ENCODE results near the gene FGF11.

Gene FGF11

DNA sequence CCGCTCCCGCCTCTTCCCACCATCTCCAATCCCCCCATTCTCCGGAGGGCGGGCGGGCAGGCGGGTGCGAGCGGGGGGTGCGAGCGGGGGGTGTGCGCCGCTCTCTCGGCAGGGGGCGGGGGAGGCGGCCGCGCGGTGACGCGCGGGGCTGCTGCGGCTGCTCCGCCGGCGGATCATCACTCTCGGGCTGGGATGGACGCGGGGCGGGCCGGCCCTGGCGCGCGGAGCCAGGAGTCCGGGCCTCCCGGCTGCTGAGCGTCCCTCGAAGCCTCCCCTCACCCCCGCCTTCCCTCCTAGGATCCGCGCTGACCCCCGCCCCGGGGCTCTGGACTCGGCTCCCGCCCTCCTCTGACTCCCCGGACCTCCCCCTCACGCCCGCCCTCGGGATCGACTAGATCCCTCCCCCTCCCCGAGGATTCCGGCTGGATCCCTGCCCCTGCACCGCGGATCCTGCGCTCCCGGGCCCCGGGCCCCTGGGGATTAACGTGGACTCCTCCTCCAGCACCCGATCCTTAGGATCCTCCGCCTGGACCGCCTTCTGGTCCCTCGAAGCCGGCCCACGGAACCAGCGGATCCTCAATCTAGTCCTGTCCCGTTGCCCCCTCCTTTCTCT, 34.5 kb upstream of the FGF11 start:
- TF ChIP-seq CTCF (IDR thresholded peaks at IDR 0.05; ENCODE audit: extremely low read depth, insufficient read depth, missing control alignments) = no peak
- DNase-seq (ENCODE audit: low spot score) = peak; percentile 81
- in situ Hi-C loops (cut with MboI; ENCODE audit: low pct_unique_long_range_greater_than_20kb, low sequenced_read_pairs, unreplicated experiment) = no loop called here

DNA sequence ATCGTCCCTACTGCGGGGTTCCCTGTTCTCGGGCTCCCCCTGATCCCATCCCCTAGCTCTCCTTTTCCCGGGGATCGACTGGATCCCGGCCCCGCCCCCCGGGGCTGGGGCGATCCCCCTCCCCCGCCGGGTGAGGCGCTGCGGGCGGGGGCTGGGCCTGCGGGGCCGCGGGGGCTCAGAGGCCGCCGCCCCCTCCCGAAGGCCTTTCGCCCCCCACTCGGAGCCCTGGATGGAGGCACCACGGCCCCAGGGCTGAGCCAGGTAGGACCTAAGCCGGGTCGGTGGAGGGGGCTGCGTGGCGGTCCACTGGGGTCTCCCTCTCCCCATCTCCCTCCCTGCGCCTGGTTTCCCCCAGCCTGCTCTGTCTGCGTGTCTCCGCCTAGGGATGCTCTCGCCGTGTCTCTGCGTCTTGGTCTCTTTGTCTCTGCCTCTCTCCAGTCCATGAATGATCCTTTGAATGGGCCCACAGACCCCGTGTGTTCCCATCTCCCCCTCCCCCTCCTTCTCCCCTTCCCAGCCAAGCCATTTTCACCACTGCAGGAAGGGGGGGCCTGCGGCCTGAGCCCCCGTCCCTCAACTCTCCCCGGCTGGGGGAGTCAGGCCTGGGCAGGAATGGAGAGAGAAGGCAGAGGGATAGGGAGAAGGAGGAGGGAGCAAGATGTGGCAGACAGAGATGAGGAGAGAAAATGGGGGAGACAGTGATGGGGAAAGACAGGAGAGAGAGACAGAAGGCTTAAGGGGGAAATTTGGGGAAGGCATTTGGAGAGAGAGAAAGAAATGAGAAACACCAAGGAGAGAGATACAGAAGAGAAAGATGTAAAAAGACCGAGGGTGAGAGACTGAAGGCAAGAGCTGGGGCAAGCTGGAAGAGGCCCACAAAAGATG, 33.7 kb upstream of the FGF11 start:
- TF ChIP-seq CTCF (IDR thresholded peaks at IDR 0.05; ENCODE audit: extremely low read depth, insufficient read depth, missing control alignments) = no peak
- no peak for DNase-seq (ENCODE audit: low spot score)
- in situ Hi-C loops (cut with MboI; ENCODE audit: low pct_unique_long_range_greater_than_20kb, low sequenced_read_pairs, unreplicated experiment) = no loop called here

- in situ Hi-C loops (cut with MboI; ENCODE audit: low pct_unique_long_range_greater_than_20kb, low sequenced_read_pairs, unreplicated experiment) = no loop called here
- TF ChIP-seq CTCF (IDR thresholded peaks at IDR 0.05; ENCODE audit: extremely low read depth, insufficient read depth, missing control alignments) = no peak
- DNase-seq (ENCODE audit: low spot score) = no peak
These were observed 33.0 kb upstream of the FGF11 start for GRCh38 chr17:7406235-7406825.

DNA sequence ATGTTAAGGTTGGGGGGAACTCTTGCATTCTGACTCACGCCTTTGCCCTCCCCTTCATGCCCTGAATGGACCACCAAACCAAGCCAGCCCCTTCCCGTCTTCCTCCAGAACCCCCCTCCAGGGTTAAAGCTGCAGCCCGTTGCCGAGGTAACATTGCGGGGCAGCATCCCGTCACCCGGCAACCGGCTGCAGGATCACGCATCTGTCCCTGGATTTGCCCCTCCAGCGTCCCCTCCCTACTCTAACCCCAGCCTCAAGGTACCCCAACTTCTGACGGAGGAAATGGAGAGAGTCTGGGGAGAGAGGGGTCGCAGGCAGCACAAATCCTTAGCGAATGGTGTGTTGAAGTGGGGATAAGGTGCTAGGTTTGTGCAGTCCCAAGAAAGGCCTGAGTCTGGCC, 32.2 kb upstream of the FGF11 start:
- in situ Hi-C loops (cut with MboI; ENCODE audit: low pct_unique_long_range_greater_than_20kb, low sequenced_read_pairs, unreplicated experiment) = no loop called here
- TF ChIP-seq CTCF (IDR thresholded peaks at IDR 0.05; ENCODE audit: extremely low read depth, insufficient read depth, missing control alignments) = no peak
- DNase-seq (ENCODE audit: low spot score) = no peak

GRCh38 chr17:7407485-7408251, 31.6 kb upstream of the FGF11 start, which contains the start of gene NLGN2:
Gene NLGN2 (plus strand): TSS chr17:7407845. CDS start chr17:7408256, 411 bp downstream.
- in situ Hi-C loops (cut with MboI; ENCODE audit: low pct_unique_long_range_greater_than_20kb, low sequenced_read_pairs, unreplicated experiment) = no loop called here
- TF ChIP-seq CTCF (IDR thresholded peaks at IDR 0.05; ENCODE audit: extremely low read depth, insufficient read depth, missing control alignments) = no peak
- no peak for DNase-seq (ENCODE audit: low spot score)

DNA sequence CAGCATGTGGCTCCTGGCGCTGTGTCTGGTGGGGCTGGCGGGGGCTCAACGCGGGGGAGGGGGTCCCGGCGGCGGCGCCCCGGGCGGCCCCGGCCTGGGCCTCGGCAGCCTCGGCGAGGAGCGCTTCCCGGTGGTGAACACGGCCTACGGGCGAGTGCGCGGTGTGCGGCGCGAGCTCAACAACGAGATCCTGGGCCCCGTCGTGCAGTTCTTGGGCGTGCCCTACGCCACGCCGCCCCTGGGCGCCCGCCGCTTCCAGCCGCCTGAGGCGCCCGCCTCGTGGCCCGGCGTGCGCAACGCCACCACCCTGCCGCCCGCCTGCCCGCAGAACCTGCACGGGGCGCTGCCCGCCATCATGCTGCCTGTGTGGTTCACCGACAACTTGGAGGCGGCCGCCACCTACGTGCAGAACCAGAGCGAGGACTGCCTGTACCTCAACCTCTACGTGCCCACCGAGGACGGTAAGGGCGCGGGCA, 31.0 kb upstream of the FGF11 start:
- in situ Hi-C loops (cut with MboI; ENCODE audit: low pct_unique_long_range_greater_than_20kb, low sequenced_read_pairs, unreplicated experiment) = no loop called here
- no peak for DNase-seq (ENCODE audit: low spot score)
- TF ChIP-seq CTCF (IDR thresholded peaks at IDR 0.05; ENCODE audit: extremely low read depth, insufficient read depth, missing control alignments) = no peak
